NCI-H2196 treated with DMSO at 0.1 percent for 48 hours (cell line): ENCODE data around the gene LDLRAD3.
"Not testable (repeated sequence)": the region's sequence is repeated elsewhere in the genome, so short reads cannot be mapped to it uniquely, and the experiment has no call there.

Experiments used
- DNase-seq: peaks from one replicate; lab custom pipeline; 2025; ENCODE audit not compliant: unreplicated experiment; lab: John Stamatoyannopoulos, UW

The LDLRAD3 gene

GRCh38 chr11:35990816-35991215 lies 47.0 kb downstream of the LDLRAD3 start:
- DNase-seq: no peak

GRCh38 chr11:35992548-35992947 lies 48.7 kb downstream of the LDLRAD3 start:
- DNase-seq: no peak

GRCh38 chr11:35994421-35994820 lies 50.6 kb downstream of the LDLRAD3 start:
- no peak for DNase-seq

- DNase-seq: no peak
Observed at GRCh38 chr11:35995681-35996271, 51.9 kb downstream of the LDLRAD3 start.

- DNase-seq: no peak
Observed at GRCh38 chr11:35997902-35998520, 54.1 kb downstream of the LDLRAD3 start.

- DNase-seq: no peak
Observed at GRCh38 chr11:35998634-35999033, 54.8 kb downstream of the LDLRAD3 start.

- DNase-seq: no peak
Observed at GRCh38 chr11:36000616-36001190, 56.8 kb downstream of the LDLRAD3 start.

GRCh38 chr11:36002196-36002595 lies 58.3 kb downstream of the LDLRAD3 start:
- DNase-seq: no peak

GRCh38 chr11:36002796-36003195 lies 58.9 kb downstream of the LDLRAD3 start:
- DNase-seq: no peak

GRCh38 chr11:36006556-36006955 lies 62.7 kb downstream of the LDLRAD3 start:
- no peak for DNase-seq

GRCh38 chr11:36007127-36007655 lies 63.3 kb downstream of the LDLRAD3 start:
- DNase-seq: no peak

- no peak for DNase-seq
Observed at GRCh38 chr11:36008584-36008983, 64.7 kb downstream of the LDLRAD3 start.

- no peak for DNase-seq
Observed at GRCh38 chr11:36009473-36009872, 65.6 kb downstream of the LDLRAD3 start.

- DNase-seq: no peak
Observed at GRCh38 chr11:36010010-36010740, 66.3 kb downstream of the LDLRAD3 start.

GRCh38 chr11:36011574-36011973 lies 67.7 kb downstream of the LDLRAD3 start:
- no peak for DNase-seq

GRCh38 chr11:36012455-36012854 lies 68.6 kb downstream of the LDLRAD3 start:
- DNase-seq: no peak

GRCh38 chr11:36012979-36013378 lies 69.1 kb downstream of the LDLRAD3 start:
- no peak for DNase-seq

- not testable (repeated sequence) for DNase-seq
Observed at GRCh38 chr11:36013446-36013845, 69.6 kb downstream of the LDLRAD3 start.

- no peak for DNase-seq
Observed at GRCh38 chr11:36013950-36014897, 70.4 kb downstream of the LDLRAD3 start.

GRCh38 chr11:36014898-36015665 lies 71.2 kb downstream of the LDLRAD3 start:
- DNase-seq: no peak
